ENCODE data around the gene EIF2A.

DNA sequence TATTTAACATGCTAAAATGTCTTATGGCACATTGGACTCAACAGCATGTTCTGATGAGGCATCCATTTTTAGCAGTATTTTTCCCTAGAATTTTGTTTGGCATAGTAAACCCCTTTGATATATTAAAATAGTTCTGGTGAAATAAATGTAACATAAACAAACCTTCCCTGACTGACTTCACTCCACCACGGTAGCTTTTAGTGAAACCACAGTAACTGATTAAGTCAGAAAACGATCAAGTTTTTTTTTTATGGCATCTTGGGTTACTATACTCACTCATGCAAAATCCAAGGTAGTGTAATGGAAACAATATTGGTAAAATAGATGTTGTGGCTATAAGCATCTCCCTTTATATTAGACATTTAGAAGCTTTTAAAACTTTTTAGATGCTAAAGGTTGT, 3.1 kb upstream of the EIF2A start:
- TF ChIP-seq POLR2A (IDR thresholded peaks at IDR 0.05) = no peak
- TF ChIP-seq CTCF (IDR thresholded peaks at IDR 0.05) = no peak
